Neuronal stem cell (in vitro differentiated cells): Measurements from ENCODE around the gene NLRP3.

ENCODE experiments used
- DNase-seq: peaks from one replicate; pipeline ENCODE4 v3.0.0-alpha.2; 2013; ENCODE audit warnings: low spot score
- H2AFZ ChIP-seq: one replicate; pipeline ENCODE4 v1.6.1; 2013; ENCODE audit warnings: mild to moderate bottlenecking, low read length, inconsistent platforms
- H2AK5ac ChIP-seq: 2 replicates; pipeline ENCODE4 v1.6.1; 2013; ENCODE audit warnings: low read depth, mild to moderate bottlenecking, inconsistent platforms, low read length, moderate library complexity, mixed read lengths
- H2BK120ac ChIP-seq: 2 replicates; pipeline ENCODE4 v1.6.1; 2013; ENCODE audit warnings: low read depth, mild to moderate bottlenecking, inconsistent platforms, low read length, moderate library complexity, mixed read lengths
- H2BK12ac ChIP-seq: one replicate; pipeline ENCODE4 v1.6.1; 2013; ENCODE audit warnings: low read length, inconsistent platforms
- H2BK15ac ChIP-seq: 2 replicates; pipeline ENCODE4 v1.6.1; 2013; ENCODE audit warnings: mild to moderate bottlenecking, low read length, inconsistent platforms, mixed read lengths
- H2BK5ac ChIP-seq: one replicate; pipeline ENCODE4 v1.6.1; 2013; ENCODE audit warnings: inconsistent platforms, mild to moderate bottlenecking, low read length, moderate library complexity
- H3K14ac ChIP-seq: one replicate; pipeline ENCODE4 v1.6.1; 2013; ENCODE audit warnings: low read length, inconsistent platforms
- H3K18ac ChIP-seq: 2 replicates; pipeline ENCODE4 v1.6.1; 2013; ENCODE audit warnings: low read length, inconsistent platforms
- H3K23ac ChIP-seq: 2 replicates; pipeline ENCODE4 v1.6.1; 2013; ENCODE audit warnings: low read depth, mild to moderate bottlenecking, mixed read lengths, low read length, inconsistent platforms; ENCODE audit not compliant: poor library complexity
- H3K27ac ChIP-seq: replicated peaks from 3 replicates; pipeline ENCODE4 v1.5.1; 2013; ENCODE audit warnings: low read length, inconsistent platforms
- H3K27me3 ChIP-seq, 3 experiments: 2 replicates each; pipeline ENCODE4 v1.6.1; 2013; ENCODE audit warnings: low read length in 3 of 3, mild to moderate bottlenecking in 2 of 3, inconsistent platforms in 1 of 3, low read depth in 1 of 3, mixed read lengths in 1 of 3, moderate library complexity in 1 of 3; ENCODE audit not compliant: control insufficient read depth in 3 of 3, insufficient read depth in 3 of 3
- H3K36me3 ChIP-seq, 2 donors: replicated peaks in 1 of 2; 2 replicates each; pipeline ENCODE4 v1.6.1; 2013; ENCODE audit warnings: low read length in 2 of 2; ENCODE audit not compliant: control insufficient read depth in 2 of 2, insufficient read depth in 2 of 2
- H3K4ac ChIP-seq: 2 replicates; pipeline ENCODE4 v1.6.1; 2013; ENCODE audit warnings: inconsistent platforms, mild to moderate bottlenecking, low read length, moderate library complexity
- H3K4me1 ChIP-seq, 2 donors: 1 replicate in 1 of 2; 2 replicates in 1 of 2; pipeline ENCODE4 v1.6.1; 2013; ENCODE audit warnings: low read length in 2 of 2, low read depth in 1 of 2; ENCODE audit not compliant: control insufficient read depth in 2 of 2, insufficient read depth in 1 of 2
- H3K4me2 ChIP-seq: one replicate; pipeline ENCODE4 v1.6.1; 2013; ENCODE audit warnings: mild to moderate bottlenecking, low read length, inconsistent platforms; ENCODE audit not compliant: insufficient read depth, poor library complexity, severe bottlenecking
- H3K4me3 ChIP-seq, 2 donors: 2 replicates each; pipeline ENCODE4 v1.5.1; 2013; ENCODE audit warnings: low read length in 2 of 2, mild to moderate bottlenecking in 2 of 2, inconsistent platforms in 1 of 2, moderate library complexity in 1 of 2
- H3K79me1 ChIP-seq: one replicate; pipeline ENCODE4 v1.6.1; 2013; ENCODE audit warnings: low read depth, mild to moderate bottlenecking, inconsistent platforms, low read length, moderate library complexity
- H3K9ac ChIP-seq: one replicate; pipeline ENCODE4 v1.6.1; 2013; ENCODE audit warnings: mild to moderate bottlenecking, low read depth, low read length, inconsistent platforms; ENCODE audit not compliant: poor library complexity
- H3K9me3 ChIP-seq, 2 donors: replicated peaks in 1 of 2; 2 replicates each; pipeline versions ENCODE3 to v1.6.1; 2013; ENCODE audit warnings: low read length in 2 of 2, mild to moderate bottlenecking in 2 of 2, inconsistent platforms in 1 of 2, low read depth in 1 of 2, mixed read lengths in 1 of 2, moderate library complexity in 1 of 2; ENCODE audit not compliant: control insufficient read depth in 2 of 2, insufficient read depth in 1 of 2
- H4K8ac ChIP-seq: one replicate; pipeline ENCODE4 v1.6.1; 2013; ENCODE audit warnings: low read depth, mild to moderate bottlenecking, inconsistent platforms, low read length, moderate library complexity
- H4K91ac ChIP-seq: one replicate; pipeline ENCODE4 v1.6.1; 2013; ENCODE audit warnings: low read length, low read depth, mild to moderate bottlenecking, inconsistent platforms; ENCODE audit not compliant: poor library complexity
- WGBS, 2 donors: extraction: QIAGEN DNeasy Blood & Tissue Kit; methylation state at CpG; one replicate each; pipeline ENCODE4 v1.1.7; 2013; ENCODE audit warnings: missing lambda C conversion rate in 2 of 2, mixed read lengths in 1 of 2; ENCODE audit not compliant: insufficient read length in 2 of 2, insufficient replicate concordance in 1 of 2; ENCODE audit errors: extremely low coverage in 2 of 2; 5-methylcytosine and 5-hydroxymethylcytosine counted together

NLRP3 gene

GRCh38 chr1:247453245-247453644 lies 37.3 kb downstream of the NLRP3 start:
- Histone ChIP-seq H3K4me1 (peaks cover 0 to 6% of the 10 kb centered on the region in 2 donors), H3K9ac (no peak overlapping the region), H2AK5ac (no peak overlapping the region), H3K79me1 (no peaks in the 10 kb centered on the region), H2BK120ac (no peak overlapping the region), H3K4me2 (no peak overlapping the region), H3K27ac (no peak overlapping the region), H3K14ac (no peak overlapping the region), H3K36me3 (no peaks in the 10 kb centered on the region), H3K18ac (no peak overlapping the region), H2BK5ac (no peak overlapping the region), H2BK15ac (no peak overlapping the region), H3K9me3 (no peaks in the 10 kb centered on the region), H4K91ac (no peak overlapping the region), H4K8ac (no peak overlapping the region), H3K4ac (no peak overlapping the region), H3K23ac (no peak overlapping the region), H2BK12ac (no peak overlapping the region), H2AFZ (no peak overlapping the region), H3K27me3 (no peaks in the 10 kb centered on the region), H3K4me3 (no peak overlapping the region)
- WGBS, 2 donors = no CpG with 5 or more reads among the region's 4 CpGs
- DNase-seq = no peak

GRCh38 chr1:247453997-247454396 lies 38.0 kb downstream of the NLRP3 start:
- Histone ChIP-seq H3K4ac (no peak overlapping the region), H3K9me3 (no peaks in the 10 kb centered on the region), H3K36me3 (no peaks in the 10 kb centered on the region), H3K9ac (no peak overlapping the region), H2BK12ac (no peak overlapping the region), H4K91ac (no peak overlapping the region), H3K27ac (no peak overlapping the region), H2BK120ac (no peak overlapping the region), H3K14ac (no peak overlapping the region), H3K4me3 (no peak overlapping the region), H3K27me3 (no peaks in the 10 kb centered on the region), H3K18ac (no peak overlapping the region), H2BK15ac (no peak overlapping the region), H3K79me1 (no peaks in the 10 kb centered on the region), H2BK5ac (no peak overlapping the region), H3K23ac (no peak overlapping the region), H2AFZ (no peak overlapping the region), H4K8ac (no peak overlapping the region), H3K4me1 (peaks cover 0 to 5% of the 10 kb centered on the region in 2 donors), H2AK5ac (no peak overlapping the region), H3K4me2 (no peak overlapping the region)
- DNase-seq = no peak
- no CpG with 5 or more reads among the region's 11 CpGs for WGBS, 2 donors

GRCh38 chr1:247456021-247456420 lies 40.0 kb downstream of the NLRP3 start:
- no peak overlapping the region for H3K23ac ChIP-seq
- no peaks in the 10 kb centered on the region for H3K9me3 ChIP-seq
- no CpG with 5 or more reads among the region's 4 CpGs for WGBS, 2 donors
- H3K36me3 ChIP-seq = no peaks in the 10 kb centered on the region
- DNase-seq = no peak
- H3K4me1 ChIP-seq = peaks cover 0 to 5% of the 10 kb centered on the region in 2 donors
- H2AFZ ChIP-seq = no peak overlapping the region
- H2BK12ac ChIP-seq = no peak overlapping the region
- no peak overlapping the region for H2BK120ac ChIP-seq
- no peak overlapping the region for H3K4me2 ChIP-seq
- no peak overlapping the region for H4K8ac ChIP-seq
- no peak overlapping the region for H3K18ac ChIP-seq
- H3K9ac ChIP-seq = no peak overlapping the region
- H3K27ac ChIP-seq = no peak overlapping the region
- no peak overlapping the region for H3K14ac ChIP-seq
- H2BK5ac ChIP-seq = no peak overlapping the region
- no peak overlapping the region for H2BK15ac ChIP-seq
- H2AK5ac ChIP-seq = no peak overlapping the region
- H3K27me3 ChIP-seq = no peaks in the 10 kb centered on the region
- H3K79me1 ChIP-seq = no peaks in the 10 kb centered on the region
- no peak overlapping the region for H4K91ac ChIP-seq
- no peak overlapping the region for H3K4me3 ChIP-seq
- no peak overlapping the region for H3K4ac ChIP-seq

GRCh38 chr1:247456914-247457639 lies 41.1 kb downstream of the NLRP3 start:
- Histone ChIP-seq H3K27ac (no peak overlapping the region), H3K9me3 (no peaks in the 10 kb centered on the region), H3K27me3 (no peaks in the 10 kb centered on the region), H3K79me1 (no peaks in the 10 kb centered on the region), H3K23ac (peak overlapping the region; percentile 68), H3K14ac (no peak overlapping the region), H4K91ac (no peak overlapping the region), H3K4me1 (peaks cover 0 to 5% of the 10 kb centered on the region in 2 donors), H3K4ac (no peak overlapping the region), H3K18ac (peak overlapping the region; percentile 71), H2BK120ac (no peak overlapping the region), H2BK12ac (no peak overlapping the region), H2BK5ac (no peak overlapping the region), H2AK5ac (no peak overlapping the region), H3K4me2 (no peak overlapping the region), H2AFZ (no peak overlapping the region), H4K8ac (no peak overlapping the region), H3K9ac (no peak overlapping the region), H3K36me3 (no peaks in the 10 kb centered on the region), H2BK15ac (no peak overlapping the region), H3K4me3 (no peak overlapping the region)
- WGBS, 2 donors = no CpG with 5 or more reads among the region's 16 CpGs
- no peak for DNase-seq
